ENCODE results near the gene ZBTB21.
"Not testable (repeated sequence)": the region's sequence is repeated elsewhere in the genome, so short reads cannot be mapped to it uniquely, and the experiment has no call there.

The ZBTB21 gene

DNA sequence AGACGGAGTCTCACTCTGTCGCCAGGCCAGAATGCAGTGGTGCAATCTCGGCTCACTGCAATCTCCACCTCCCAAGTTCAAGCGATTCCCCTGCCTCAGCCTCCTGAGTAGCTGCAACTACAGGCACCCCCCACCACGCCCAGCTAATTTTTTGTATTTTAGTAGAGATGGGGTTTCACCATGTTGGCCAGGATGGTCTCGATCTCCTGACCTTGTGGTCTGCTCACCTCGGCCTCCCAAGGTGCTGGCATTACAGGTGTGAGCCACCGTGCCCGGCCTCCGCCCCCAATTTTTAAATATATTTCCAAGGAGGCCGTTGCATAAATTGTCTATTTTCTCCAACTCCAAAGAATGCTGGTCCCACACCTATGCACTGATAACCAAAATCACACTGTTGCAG lies 50.5 kb downstream of the ZBTB21 start:
- not testable (repeated sequence) for H3K27ac ChIP-seq (replicated peaks; ENCODE audit: low read length); H4K91ac ChIP-seq (ENCODE audit: low read depth, low read length, poor library complexity); H3K9me3 ChIP-seq (replicated peaks in 1 of 2; ENCODE audit: control insufficient read depth in 2 of 2, insufficient read depth in 1 of 2, low read depth in 1 of 2, low read length in 2 of 2); DNase-seq (ENCODE audit: low spot score); H3K4me1 ChIP-seq (ENCODE audit: control insufficient read depth in 2 of 2, insufficient read depth in 1 of 2, low read depth in 1 of 2, low read length in 2 of 2); H2BK5ac ChIP-seq (ENCODE audit: low read length); H4K8ac ChIP-seq (ENCODE audit: low read depth, low read length); H3K36me3 ChIP-seq (replicated peaks in 1 of 2; ENCODE audit: control insufficient read depth in 2 of 2, insufficient read depth in 2 of 2, low read length in 2 of 2); H2BK12ac ChIP-seq (ENCODE audit: low read length); H3K79me1 ChIP-seq (ENCODE audit: low read depth, low read length); H3K4ac ChIP-seq (ENCODE audit: low read length); H2AK5ac ChIP-seq (ENCODE audit: low read depth, low read length); H3K18ac ChIP-seq (ENCODE audit: low read length); H2BK120ac ChIP-seq (ENCODE audit: low read depth, low read length); H2BK15ac ChIP-seq (ENCODE audit: low read length); H3K23ac ChIP-seq (ENCODE audit: low read depth, low read length, poor library complexity); H3K4me3 ChIP-seq (ENCODE audit: low read length in 2 of 2); H3K9ac ChIP-seq (ENCODE audit: low read depth, low read length, poor library complexity); H3K14ac ChIP-seq (ENCODE audit: low read length); H3K4me2 ChIP-seq (ENCODE audit: insufficient read depth, low read length, poor library complexity, severe bottlenecking); H3K27me3 ChIP-seq (ENCODE audit: control insufficient read depth in 3 of 3, insufficient read depth in 3 of 3, low read depth in 1 of 3, low read length in 3 of 3); H2AFZ ChIP-seq (ENCODE audit: low read length)
- no CpG with 5 or more reads among the region's 11 CpGs for WGBS, 2 donors (ENCODE audit: extremely low coverage in 2 of 2, insufficient read length in 2 of 2, insufficient replicate concordance in 1 of 2)

DNA sequence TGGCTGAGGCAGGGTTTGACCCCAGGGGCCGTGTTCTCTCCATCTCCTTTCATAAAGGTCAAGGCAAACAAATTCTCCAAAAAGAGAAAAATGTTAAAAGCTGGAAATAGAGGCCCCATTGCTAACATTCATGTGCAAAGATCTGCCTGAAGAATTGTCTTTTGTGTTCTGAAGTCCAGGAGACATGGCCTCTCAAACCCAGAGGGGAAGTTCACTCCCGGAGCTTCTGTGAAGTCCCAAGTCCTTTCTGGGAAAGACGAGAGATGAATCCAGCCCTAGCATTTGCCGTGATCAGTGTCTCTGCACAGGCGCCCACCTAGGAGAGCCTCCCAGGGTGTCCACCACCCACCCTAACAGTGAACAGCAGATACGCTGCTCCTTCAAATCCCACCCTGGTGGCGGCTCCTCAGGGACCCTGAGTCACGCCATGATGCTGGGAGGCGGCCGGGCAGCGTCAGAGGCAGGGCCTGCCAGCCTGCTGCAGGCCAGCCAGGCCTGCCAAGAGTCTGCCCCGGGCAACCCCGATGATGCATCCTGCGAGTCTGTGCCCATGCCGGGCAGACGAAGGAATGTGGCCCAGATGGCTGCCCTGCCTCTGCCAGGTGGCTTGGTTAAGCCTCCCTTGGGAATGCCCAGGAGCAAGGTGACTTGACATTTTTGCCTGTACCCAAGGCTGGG lies 51.1 kb downstream of the ZBTB21 start:
- no peak overlapping the region for H2AFZ ChIP-seq (ENCODE audit: low read length)
- no peak overlapping the region for H3K9ac ChIP-seq (ENCODE audit: low read depth, low read length, poor library complexity)
- H2BK12ac ChIP-seq (ENCODE audit: low read length): no peak overlapping the region
- H3K27me3 ChIP-seq (ENCODE audit: control insufficient read depth in 3 of 3, insufficient read depth in 3 of 3, low read depth in 1 of 3, low read length in 3 of 3): peaks cover 0 to 8% (median 0%) of the 10 kb centered on the region in 3 experiments
- peaks cover 8% of the 10 kb centered on the region for H3K79me1 ChIP-seq (ENCODE audit: low read depth, low read length)
- H2BK120ac ChIP-seq (ENCODE audit: low read depth, low read length): no peak overlapping the region
- H4K91ac ChIP-seq (ENCODE audit: low read depth, low read length, poor library complexity): no peak overlapping the region
- WGBS, 2 donors (ENCODE audit: extremely low coverage in 2 of 2, insufficient read length in 2 of 2, insufficient replicate concordance in 1 of 2): no CpG with 5 or more reads among the region's 16 CpGs
- no peak overlapping the region for H3K4me2 ChIP-seq (ENCODE audit: insufficient read depth, low read length, poor library complexity, severe bottlenecking)
- H3K4me3 ChIP-seq (ENCODE audit: low read length in 2 of 2): no peak overlapping the region
- no peak overlapping the region for H2BK5ac ChIP-seq (ENCODE audit: low read length)
- H2BK15ac ChIP-seq (ENCODE audit: low read length): no peak overlapping the region
- no peak overlapping the region for H3K4ac ChIP-seq (ENCODE audit: low read length)
- H4K8ac ChIP-seq (ENCODE audit: low read depth, low read length): no peak overlapping the region
- H3K4me1 ChIP-seq (ENCODE audit: control insufficient read depth in 2 of 2, insufficient read depth in 1 of 2, low read depth in 1 of 2, low read length in 2 of 2): peaks cover 7 to 15% of the 10 kb centered on the region in 2 donors
- H3K9me3 ChIP-seq (replicated peaks in 1 of 2; ENCODE audit: control insufficient read depth in 2 of 2, insufficient read depth in 1 of 2, low read depth in 1 of 2, low read length in 2 of 2): peaks cover 0 to 8% of the 10 kb centered on the region in 2 donors
- no peak overlapping the region for H3K18ac ChIP-seq (ENCODE audit: low read length)
- DNase-seq (ENCODE audit: low spot score): no peak
- H3K36me3 ChIP-seq (replicated peaks in 1 of 2; ENCODE audit: control insufficient read depth in 2 of 2, insufficient read depth in 2 of 2, low read length in 2 of 2): no peaks in the 10 kb centered on the region
- H3K23ac ChIP-seq (ENCODE audit: low read depth, low read length, poor library complexity): no peak overlapping the region
- peak overlapping the region; percentile 14 for H2AK5ac ChIP-seq (ENCODE audit: low read depth, low read length)
- no peak overlapping the region for H3K14ac ChIP-seq (ENCODE audit: low read length)
- no peak overlapping the region for H3K27ac ChIP-seq (replicated peaks; ENCODE audit: low read length)

- WGBS, 2 donors (ENCODE audit: extremely low coverage in 2 of 2, insufficient read length in 2 of 2, insufficient replicate concordance in 1 of 2): no CpG with 5 or more reads among the region's 24 CpGs
- Histone ChIP-seq H2BK5ac (ENCODE audit: low read length) (no peak overlapping the region), H3K9ac (ENCODE audit: low read depth, low read length, poor library complexity) (no peak overlapping the region), H3K14ac (ENCODE audit: low read length) (no peak overlapping the region), H4K91ac (ENCODE audit: low read depth, low read length, poor library complexity) (no peak overlapping the region), H3K79me1 (ENCODE audit: low read depth, low read length) (peaks cover 8% of the 10 kb centered on the region), H2BK120ac (ENCODE audit: low read depth, low read length) (no peak overlapping the region), H3K18ac (ENCODE audit: low read length) (no peak overlapping the region), H2BK15ac (ENCODE audit: low read length) (no peak overlapping the region), H3K4me2 (ENCODE audit: insufficient read depth, low read length, poor library complexity, severe bottlenecking) (no peak overlapping the region), H3K27me3 (ENCODE audit: control insufficient read depth in 3 of 3, insufficient read depth in 3 of 3, low read depth in 1 of 3, low read length in 3 of 3) (peaks cover 0 to 8% (median 0%) of the 10 kb centered on the region in 3 experiments), H3K4me3 (ENCODE audit: low read length in 2 of 2) (no peak overlapping the region), H3K27ac (replicated peaks; ENCODE audit: low read length) (no peak overlapping the region), H3K4ac (ENCODE audit: low read length) (no peak overlapping the region), H4K8ac (ENCODE audit: low read depth, low read length) (no peak overlapping the region), H3K36me3 (replicated peaks in 1 of 2; ENCODE audit: control insufficient read depth in 2 of 2, insufficient read depth in 2 of 2, low read length in 2 of 2) (no peaks in the 10 kb centered on the region), H3K23ac (ENCODE audit: low read depth, low read length, poor library complexity) (peak overlapping the region; percentile 61), H3K9me3 (replicated peaks in 1 of 2; ENCODE audit: control insufficient read depth in 2 of 2, insufficient read depth in 1 of 2, low read depth in 1 of 2, low read length in 2 of 2) (peaks cover 0 to 8% of the 10 kb centered on the region in 2 donors), H2AK5ac (ENCODE audit: low read depth, low read length) (peak overlapping the region; percentile 56), H2AFZ (ENCODE audit: low read length) (no peak overlapping the region), H2BK12ac (ENCODE audit: low read length) (no peak overlapping the region), H3K4me1 (ENCODE audit: control insufficient read depth in 2 of 2, insufficient read depth in 1 of 2, low read depth in 1 of 2, low read length in 2 of 2) (peaks cover 8 to 15% of the 10 kb centered on the region in 2 donors)
- DNase-seq (ENCODE audit: low spot score): no peak
Measured at GRCh38 chr21:41957991-41958766, 52.0 kb downstream of the ZBTB21 start.

All from neuronal stem cell (in vitro differentiated cells).